NB4 (cell line): ENCODE data around the gene SMIM38.
"Not testable (repeated sequence)": the region's sequence is repeated elsewhere in the genome, so short reads cannot be mapped to it uniquely, and the experiment has no call there.

Source experiments
- DNase-seq: peaks from one replicate; pipeline ENCODE4 v3.0.0; 2010; ENCODE audit warnings: low read depth
- H3K4me3 ChIP-seq: one replicate; pipeline ENCODE4 v1.5.1; 2011; ENCODE audit warnings: mild to moderate bottlenecking, low read depth, low read length, moderate library complexity
- MYC ChIP-seq: IDR thresholded peaks from 2 replicates; pipeline ENCODE4 v1.6.1; 2011; ENCODE audit warnings: low read depth, low read length
- POLR2A ChIP-seq: IDR thresholded peaks from 2 replicates; pipeline ENCODE4 v1.6.1; 2011; ENCODE audit warnings: mild to moderate bottlenecking; ENCODE audit not compliant: insufficient read length; ENCODE audit errors: extremely low read depth
- TF ChIP-seq, protein P1 (sequence below): IDR thresholded peaks from one replicate; pipeline ENCODE4 v1.5.1; 2012; ENCODE audit warnings: low read depth, low read length
- TF ChIP-seq, protein P2 (sequence below): IDR thresholded peaks from 2 replicates; pipeline ENCODE4 v1.6.1; 2011; ENCODE audit warnings: low read depth, low read length

The SMIM38 gene

DNA sequence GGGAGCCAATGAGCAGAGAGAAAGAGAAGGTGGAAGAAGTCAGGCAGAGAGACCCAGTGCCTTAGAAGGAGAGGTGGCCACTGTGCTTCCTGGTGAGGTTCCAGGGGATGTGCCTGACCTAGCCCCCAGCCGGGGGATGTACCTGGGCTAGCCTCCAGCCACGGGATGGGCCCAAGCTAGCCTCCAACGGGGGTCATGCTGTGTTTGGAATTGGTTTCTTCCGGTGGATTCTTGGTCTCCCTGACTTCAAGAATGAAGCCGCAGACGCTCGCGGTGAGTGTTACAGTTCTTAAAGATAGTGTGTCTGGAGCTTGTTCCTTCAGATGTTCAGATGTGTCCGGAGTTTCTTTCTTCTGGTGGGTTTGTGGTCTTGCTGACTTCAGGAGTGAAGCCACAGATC, 6.9 kb upstream of the SMIM38 start:
- TF ChIP-seq MYC: no peak
- TF ChIP-seq, protein P1, sequence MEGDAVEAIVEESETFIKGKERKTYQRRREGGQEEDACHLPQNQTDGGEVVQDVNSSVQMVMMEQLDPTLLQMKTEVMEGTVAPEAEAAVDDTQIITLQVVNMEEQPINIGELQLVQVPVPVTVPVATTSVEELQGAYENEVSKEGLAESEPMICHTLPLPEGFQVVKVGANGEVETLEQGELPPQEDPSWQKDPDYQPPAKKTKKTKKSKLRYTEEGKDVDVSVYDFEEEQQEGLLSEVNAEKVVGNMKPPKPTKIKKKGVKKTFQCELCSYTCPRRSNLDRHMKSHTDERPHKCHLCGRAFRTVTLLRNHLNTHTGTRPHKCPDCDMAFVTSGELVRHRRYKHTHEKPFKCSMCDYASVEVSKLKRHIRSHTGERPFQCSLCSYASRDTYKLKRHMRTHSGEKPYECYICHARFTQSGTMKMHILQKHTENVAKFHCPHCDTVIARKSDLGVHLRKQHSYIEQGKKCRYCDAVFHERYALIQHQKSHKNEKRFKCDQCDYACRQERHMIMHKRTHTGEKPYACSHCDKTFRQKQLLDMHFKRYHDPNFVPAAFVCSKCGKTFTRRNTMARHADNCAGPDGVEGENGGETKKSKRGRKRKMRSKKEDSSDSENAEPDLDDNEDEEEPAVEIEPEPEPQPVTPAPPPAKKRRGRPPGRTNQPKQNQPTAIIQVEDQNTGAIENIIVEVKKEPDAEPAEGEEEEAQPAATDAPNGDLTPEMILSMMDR: no peak
- TF ChIP-seq POLR2A: no peak
- TF ChIP-seq, protein P2, sequence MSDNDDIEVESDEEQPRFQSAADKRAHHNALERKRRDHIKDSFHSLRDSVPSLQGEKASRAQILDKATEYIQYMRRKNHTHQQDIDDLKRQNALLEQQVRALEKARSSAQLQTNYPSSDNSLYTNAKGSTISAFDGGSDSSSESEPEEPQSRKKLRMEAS: no peak
- DNase-seq: no peak
- no peak overlapping the region for H3K4me3 ChIP-seq

DNA sequence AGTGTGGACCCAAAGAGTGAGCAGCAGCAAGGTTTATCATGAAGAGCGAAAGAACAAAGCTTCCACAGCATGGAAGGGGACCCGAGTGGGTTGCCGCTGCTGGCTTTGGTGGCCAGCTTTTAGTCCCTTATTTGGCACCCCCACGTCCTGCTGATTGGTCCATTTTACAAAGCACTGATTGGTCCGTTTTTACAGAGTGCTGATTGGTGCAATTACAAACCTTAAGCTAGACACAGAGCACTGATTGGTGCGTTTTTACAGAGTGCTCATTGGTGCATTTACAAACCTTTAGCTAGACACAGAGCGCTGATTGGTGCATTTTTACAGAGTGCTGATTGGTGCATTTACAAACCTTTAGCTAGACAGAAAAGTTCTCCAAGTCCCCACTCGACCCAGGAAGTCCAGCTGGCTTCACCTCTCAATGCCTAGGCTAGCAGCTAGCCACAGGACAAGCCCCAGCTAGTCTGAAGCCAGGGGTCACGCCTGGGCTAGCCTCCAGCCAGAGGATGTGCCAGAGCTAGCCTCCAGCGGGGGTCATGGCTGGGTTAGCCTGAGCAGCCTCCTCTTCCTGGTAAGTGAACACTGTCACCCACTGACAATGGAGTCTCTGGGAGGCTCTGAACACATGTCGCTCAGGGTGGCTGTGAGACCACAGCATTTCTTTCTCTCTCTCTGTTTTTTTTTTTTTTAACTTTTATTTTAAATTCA, 6.2 kb upstream of the SMIM38 start:
- H3K4me3 ChIP-seq, DNase-seq: not testable (repeated sequence)

DNA sequence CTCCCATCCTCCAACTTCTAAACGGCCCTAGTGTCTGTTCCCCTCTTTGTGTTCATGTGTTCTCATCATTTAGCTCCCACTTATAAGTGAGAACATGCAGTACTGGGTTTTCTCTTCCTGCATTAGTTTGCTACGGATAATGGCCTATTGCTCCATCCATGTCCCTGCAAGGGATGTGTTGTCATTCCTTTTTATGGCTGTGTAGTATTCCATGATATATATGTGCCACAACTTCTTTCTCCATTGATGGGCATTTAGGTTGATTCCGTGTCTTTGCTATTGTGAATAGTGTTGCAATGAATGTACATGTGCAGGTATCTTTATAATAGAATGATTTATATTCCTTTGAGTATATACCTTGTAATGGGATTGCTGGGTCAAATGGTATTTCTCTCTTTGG, 5.6 kb upstream of the SMIM38 start:
- no peak overlapping the region for H3K4me3 ChIP-seq
- DNase-seq: no peak
- no peak for TF ChIP-seq POLR2A
- TF ChIP-seq, protein P2: no peak
- no peak for TF ChIP-seq MYC
- TF ChIP-seq, protein P1: no peak

DNA sequence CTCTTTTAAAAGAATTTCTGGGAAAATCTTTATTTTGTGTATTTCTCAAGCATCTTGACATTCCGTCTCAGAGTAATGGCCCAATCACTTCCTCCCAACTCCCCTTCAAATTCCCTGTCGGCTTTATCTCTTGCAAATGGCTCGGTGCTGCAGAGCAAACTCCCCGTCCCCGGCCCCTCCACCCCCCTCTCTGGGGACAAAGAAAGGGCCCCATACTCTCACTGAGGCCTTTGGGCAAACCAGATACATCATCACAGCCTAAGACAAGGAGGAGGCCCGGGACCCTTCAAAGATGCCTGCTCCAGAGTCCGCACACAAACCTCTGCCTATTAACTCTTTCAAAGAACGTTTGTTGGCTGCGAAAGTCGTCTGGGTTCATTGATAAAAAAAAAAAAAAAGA, 3.9 kb upstream of the SMIM38 start:
- no peak overlapping the region for H3K4me3 ChIP-seq
- no peak for DNase-seq
- TF ChIP-seq, protein P1: no peak
- TF ChIP-seq POLR2A: no peak

DNA sequence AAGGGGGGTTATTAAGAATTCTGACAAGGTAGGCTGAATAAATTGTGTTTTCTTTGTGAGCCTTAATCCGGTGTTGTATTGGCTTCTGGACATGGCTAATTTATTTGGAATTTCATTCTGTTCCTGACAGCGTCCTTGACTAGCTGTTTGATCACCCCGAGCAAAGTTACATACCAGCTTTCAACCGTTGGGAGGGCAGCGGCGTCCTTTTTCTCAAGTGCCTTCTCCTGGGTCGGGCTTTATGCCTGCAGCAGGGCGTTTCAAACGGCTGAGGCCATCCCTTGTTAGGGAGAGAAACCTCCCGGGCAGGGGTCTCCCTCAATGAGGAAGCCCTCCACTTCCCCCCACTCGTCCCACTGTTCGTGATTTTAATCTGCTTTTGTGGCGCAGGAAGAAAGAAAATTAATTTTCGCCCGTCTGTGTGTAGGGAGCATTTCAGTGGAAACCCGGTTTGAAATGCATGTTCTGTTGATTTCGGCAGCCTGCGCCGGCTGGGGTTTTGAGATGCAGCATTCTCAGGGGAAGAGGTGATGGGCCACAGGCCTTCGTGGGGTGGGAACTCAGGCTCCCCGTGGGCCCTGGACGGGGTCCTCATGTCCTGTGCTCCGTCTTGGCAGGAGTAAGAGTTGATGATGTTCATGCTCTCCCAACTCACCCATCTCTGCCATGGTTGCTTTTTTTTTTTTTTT, 2.9 kb upstream of the SMIM38 start:
- H3K4me3 ChIP-seq: no peak overlapping the region
- no peak for DNase-seq
- TF ChIP-seq, protein P2: no peak
- TF ChIP-seq MYC (no peak), POLR2A (no peak)
- TF ChIP-seq, protein P1: no peak

DNA sequence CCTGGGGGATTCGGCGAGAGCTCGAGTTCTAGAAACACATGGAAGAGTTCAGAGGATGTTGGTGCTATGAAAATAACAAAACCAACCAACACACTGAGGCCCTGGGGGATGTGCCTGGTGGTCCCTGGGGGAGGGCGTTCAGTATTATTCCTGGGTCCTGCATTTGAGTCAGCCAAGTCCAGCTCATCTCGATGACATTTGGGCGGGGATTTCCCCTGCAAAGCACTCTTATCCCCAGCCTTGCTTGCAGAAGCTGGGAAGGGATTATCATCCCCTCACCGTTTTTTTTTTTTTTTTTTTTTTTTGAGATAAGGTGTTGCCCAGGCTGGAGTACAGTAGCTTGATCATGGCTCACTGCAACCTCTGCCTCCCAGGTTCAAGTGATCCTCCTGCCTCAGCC, 2.1 kb upstream of the SMIM38 start:
- TF ChIP-seq POLR2A (no peak), MYC (no peak)
- TF ChIP-seq, protein P2: no peak
- TF ChIP-seq, protein P1: no peak
- no peak overlapping the region for H3K4me3 ChIP-seq
- DNase-seq: no peak
